IMR-90 (cell line): Measurements from ENCODE around the gene RMI1. TPM values are rescaled to one million over a fixed set of nuclear protein-coding genes. Genes with fewer than 3 reads are reported as not detected.

Experiments
- ATAC-seq: fragments of 200-7000 bp; cut with Tn5 transposase; 2 replicates; pipeline ENCODE4 v1.9.1; 2020; ENCODE audit warnings: low read depth, mild to moderate bottlenecking, moderate library complexity
- BruUV-seq: library from RNA; stranded (reverse); fragments of 400-500 nt; replicated peaks from 2 replicates; lab custom pipeline; 2021; lab: Mats Ljungman, UMichigan
- CTCF ChIA-PET: fragments of 300-600 bp; formaldehyde crosslinking; extraction: SDS; loops from one replicate; lab custom pipeline; 2021; ENCODE audit warnings: antibody characterized with exemption; lab: Yijun Ruan, JAX
- POLR2A ChIA-PET: fragments of 300-600 bp; sonication (Branson Sonifier 250); formaldehyde crosslinking; loops from one replicate; lab custom pipeline; 2022; ENCODE audit warnings: antibody characterized with exemption; ENCODE audit not compliant: unreplicated experiment; lab: Charles Lee
- DNase-seq: peaks from one replicate; pipeline ENCODE4 v3.0.0; 2013
- H2AFZ ChIP-seq: replicated peaks from 2 replicates; pipeline ENCODE3; 2013; ENCODE audit warnings: low read length, mild to moderate bottlenecking; ENCODE audit not compliant: poor library complexity
- H2AK5ac ChIP-seq: 2 replicates; pipeline ENCODE4 v1.6.1; 2013; ENCODE audit warnings: low read depth, low read length, inconsistent platforms
- H2AK9ac ChIP-seq: replicated peaks from 2 replicates; pipeline ENCODE3; 2013; ENCODE audit warnings: mild to moderate bottlenecking, low read depth, low read length, moderate library complexity; ENCODE audit not compliant: poor library complexity
- H2BK120ac ChIP-seq: 2 replicates; pipeline ENCODE4 v1.6.1; 2013; ENCODE audit warnings: low read depth, low read length, inconsistent platforms
- H2BK15ac ChIP-seq: 3 replicates; pipeline ENCODE4 v1.6.1; 2013; ENCODE audit warnings: low read depth, low read length, inconsistent platforms
- H2BK20ac ChIP-seq: 2 replicates; pipeline ENCODE4 v1.6.1; 2013; ENCODE audit warnings: low read depth, mild to moderate bottlenecking, inconsistent platforms, low read length, moderate library complexity
- H2BK5ac ChIP-seq: 2 replicates; pipeline ENCODE4 v1.6.1; 2013; ENCODE audit warnings: mild to moderate bottlenecking, low read depth, low read length, inconsistent platforms; ENCODE audit not compliant: poor library complexity, severe bottlenecking
- H3K14ac ChIP-seq: replicated peaks from 2 replicates; pipeline ENCODE4 v1.6.1; 2013; ENCODE audit warnings: low read depth, low read length, inconsistent platforms
- H3K18ac ChIP-seq: 2 replicates; pipeline ENCODE4 v1.6.1; 2013; ENCODE audit warnings: low read depth, low read length, control low read depth
- H3K23ac ChIP-seq: 2 replicates; pipeline ENCODE4 v1.6.1; 2013; ENCODE audit warnings: low read depth, low read length, inconsistent platforms
- H3K27ac ChIP-seq: 2 replicates; pipeline ENCODE4 v1.5.1; 2013; ENCODE audit warnings: mild to moderate bottlenecking, control low read depth, low read length; ENCODE audit not compliant: insufficient read depth
- H3K27me3 ChIP-seq: 2 replicates; pipeline ENCODE4 v1.6.1; 2013; ENCODE audit warnings: low read length; ENCODE audit not compliant: control insufficient read depth, insufficient read depth
- H3K36me3 ChIP-seq: 2 replicates; pipeline ENCODE4 v1.6.1; 2013; ENCODE audit warnings: low read length, mixed read lengths; ENCODE audit not compliant: control insufficient read depth, insufficient read depth
- H3K4ac ChIP-seq: 2 replicates; pipeline ENCODE4 v1.6.1; 2013; ENCODE audit warnings: low read depth, low read length, inconsistent platforms
- H3K4me1 ChIP-seq: 2 replicates; pipeline ENCODE4 v1.6.1; 2013; ENCODE audit warnings: low read length, mixed read lengths; ENCODE audit not compliant: control insufficient read depth, insufficient read depth
- H3K4me2 ChIP-seq: 2 replicates; pipeline ENCODE4 v1.6.1; 2013; ENCODE audit warnings: low read depth, mild to moderate bottlenecking, control low read depth, low read length, moderate library complexity
- H3K4me3 ChIP-seq: 2 replicates; pipeline ENCODE4 v1.5.1; 2013; ENCODE audit warnings: low read depth, mild to moderate bottlenecking, control low read depth, low read length, moderate library complexity; ENCODE audit not compliant: insufficient read depth
- H3K56ac ChIP-seq: 2 replicates; pipeline ENCODE4 v1.6.1; 2013; ENCODE audit warnings: low read length, inconsistent platforms; ENCODE audit not compliant: insufficient read depth; ENCODE audit errors: extremely low read depth
- H3K79me1 ChIP-seq, 2 experiments: 2 replicates each; pipeline ENCODE4 v1.6.1; 2013; ENCODE audit warnings: low read length in 2 of 2, inconsistent platforms in 1 of 2, low read depth in 1 of 2
- H3K9ac ChIP-seq: 2 replicates; pipeline ENCODE4 v1.6.1; 2013; ENCODE audit warnings: low read depth, low read length, control low read depth
- H3K9me1 ChIP-seq: 2 replicates; pipeline ENCODE4 v1.6.1; 2013; ENCODE audit warnings: low read length, inconsistent platforms; ENCODE audit not compliant: insufficient read depth
- H3K9me3 ChIP-seq: 2 replicates; pipeline ENCODE4 v1.6.1; 2013; ENCODE audit warnings: low read length; ENCODE audit not compliant: control insufficient read depth, insufficient read depth
- H4K20me1 ChIP-seq: 2 replicates; pipeline ENCODE4 v1.6.1; 2013; ENCODE audit warnings: low read length, inconsistent platforms; ENCODE audit not compliant: insufficient read depth
- H4K5ac ChIP-seq: 2 replicates; pipeline ENCODE4 v1.6.1; 2013; ENCODE audit warnings: mild to moderate bottlenecking, low read depth, low read length, control low read depth
- H4K8ac ChIP-seq, 2 experiments: 2 replicates each; pipeline ENCODE4 v1.6.1; 2013; ENCODE audit warnings: low read depth in 2 of 2, low read length in 2 of 2, control low read depth in 1 of 2, inconsistent platforms in 1 of 2
- H4K91ac ChIP-seq: 2 replicates; pipeline ENCODE4 v1.6.1; 2013; ENCODE audit warnings: low read depth, low read length, inconsistent platforms; ENCODE audit not compliant: insufficient read depth
- BHLHE40 ChIP-seq: fragments of 150-350 bp; IDR thresholded peaks from 2 replicates; pipeline ENCODE4 v1.6.1; 2016; ENCODE audit warnings: mild to moderate bottlenecking, low read depth, low read length
- CEBPB ChIP-seq: IDR thresholded peaks from 2 replicates; pipeline ENCODE4 v1.6.1; 2012; ENCODE audit warnings: low read depth, low read length, improper control_type of control experiment
- CHD1 ChIP-seq: IDR thresholded peaks from 2 replicates; pipeline ENCODE4 v1.6.1; 2012; ENCODE audit warnings: low read depth, low read length, improper control_type of control experiment
- FOS ChIP-seq: fragments of 150-350 bp; IDR thresholded peaks from 2 replicates; pipeline ENCODE4 v1.6.1; 2016; ENCODE audit warnings: low read depth, low read length
- MAFK ChIP-seq: IDR thresholded peaks from 2 replicates; pipeline ENCODE4 v1.6.1; 2012; ENCODE audit warnings: low read depth, low read length, improper control_type of control experiment
- MAZ ChIP-seq: IDR thresholded peaks from 2 replicates; pipeline ENCODE4 v1.6.1; 2012; ENCODE audit warnings: low read depth, mild to moderate bottlenecking, low read length, improper control_type of control experiment, moderate library complexity, borderline replicate concordance
- MXI1 ChIP-seq: IDR thresholded peaks from 2 replicates; pipeline ENCODE4 v1.6.1; 2012; ENCODE audit warnings: low read depth, mild to moderate bottlenecking, low read length, moderate library complexity, borderline replicate concordance
- RCOR1 ChIP-seq: IDR thresholded peaks from 2 replicates; pipeline ENCODE4 v1.6.1; 2012; ENCODE audit warnings: mild to moderate bottlenecking, low read length, improper control_type of control experiment; ENCODE audit not compliant: insufficient replicate concordance
- SMC3 ChIP-seq: fragments of 150-350 bp; IDR thresholded peaks from 2 replicates; pipeline ENCODE4 v1.6.1; 2016; ENCODE audit warnings: low read depth, mild to moderate bottlenecking, antibody characterized with exemption, low read length, moderate library complexity
- WGBS, 2 experiments: methylation state at CpG; one replicate each; pipeline versions ENCODE4 v1.1.5 to v1.1.7; 2013; ENCODE audit warnings: missing lambda C conversion rate in 2 of 2; ENCODE audit not compliant: insufficient read length in 1 of 2; ENCODE audit errors: extremely low coverage in 2 of 2; 5-methylcytosine and 5-hydroxymethylcytosine counted together
- dilution Hi-C: fragments of 300-500 bp; cut with HindIII; formaldehyde crosslinking; loops from one replicate; pipeline ENCODE4 v1.14.3; 2018; ENCODE audit warnings: low sequenced_read_pairs; ENCODE audit not compliant: unreplicated experiment
- in situ Hi-C: fragments of 300-500 bp; cut with MboI; formaldehyde crosslinking; loops from 3 replicates; pipeline ENCODE4 v1.14.3; 2019; ENCODE audit warnings: low sequenced_read_pairs, inconsistent platforms, mixed read lengths
- intact Hi-C: fragments of 100-400 bp; cut with micrococcal nuclease; formaldehyde crosslinking; loops from 2 replicates; pipeline ENCODE4 v1.10.0; 2022
- polyA plus RNA-seq, 3 experiments: library from polyadenylated mRNA; depleted of rRNA; stranded (reverse); fragments of >200 nt; gene quantifications; 2 replicates each; pipeline ENCODE4 v1.2.3, GENCODE V29; 2012; ENCODE audit warnings: low replicate concordance in 1 of 3
- total RNA-seq: library from RNA; depleted of rRNA; stranded (reverse); fragments of >200 nt; gene quantifications from 2 replicates; pipeline ENCODE4 v1.2.3, GENCODE V29; 2012
- TF ChIP-seq, protein P1 (sequence below): conservative IDR thresholded peaks from 2 replicates; pipeline ENCODE4 v1.5.1; 2012; ENCODE audit warnings: mild to moderate bottlenecking, low read depth, low read length, improper control_type of control experiment
- TF ChIP-seq, protein P2 (sequence below): fragments of 150-350 bp; IDR thresholded peaks from 2 replicates; pipeline ENCODE4 v1.6.1; 2016; ENCODE audit warnings: low read depth, mild to moderate bottlenecking, low read length, moderate library complexity, borderline replicate concordance

Gene RMI1
- total and polyA plus RNA-seq, 2 of the 4 experiments (the other 2 are of a cell fraction), result 4.4 to 6.8 TPM

DNA sequence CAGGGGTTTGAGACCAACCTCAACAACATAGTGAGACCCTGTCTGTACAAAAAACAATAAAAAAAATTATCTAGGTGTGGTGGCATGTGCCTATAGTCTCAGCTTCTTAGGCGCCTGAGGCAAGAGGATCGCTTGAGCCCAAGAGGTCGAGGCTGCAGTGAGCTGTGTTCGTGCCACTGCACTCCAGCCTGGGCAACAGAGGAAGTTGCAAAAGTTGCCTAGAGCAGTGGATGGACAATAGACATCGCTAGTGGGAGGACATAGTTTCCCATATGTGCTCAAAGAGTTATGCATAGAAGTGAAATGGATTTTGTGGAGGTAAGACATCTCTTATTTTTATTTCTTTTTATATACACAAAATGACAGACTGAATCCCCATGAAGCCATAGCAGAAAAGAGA is 19.6 kb upstream of the RMI1 start:
- TF ChIP-seq MXI1 (no peak), CEBPB (no peak), CHD1 (no peak), RCOR1 (no peak), MAZ (no peak), MAFK (no peak), FOS (no peak), SMC3 (no peak), BHLHE40 (no peak)
- TF ChIP-seq, protein P1, sequence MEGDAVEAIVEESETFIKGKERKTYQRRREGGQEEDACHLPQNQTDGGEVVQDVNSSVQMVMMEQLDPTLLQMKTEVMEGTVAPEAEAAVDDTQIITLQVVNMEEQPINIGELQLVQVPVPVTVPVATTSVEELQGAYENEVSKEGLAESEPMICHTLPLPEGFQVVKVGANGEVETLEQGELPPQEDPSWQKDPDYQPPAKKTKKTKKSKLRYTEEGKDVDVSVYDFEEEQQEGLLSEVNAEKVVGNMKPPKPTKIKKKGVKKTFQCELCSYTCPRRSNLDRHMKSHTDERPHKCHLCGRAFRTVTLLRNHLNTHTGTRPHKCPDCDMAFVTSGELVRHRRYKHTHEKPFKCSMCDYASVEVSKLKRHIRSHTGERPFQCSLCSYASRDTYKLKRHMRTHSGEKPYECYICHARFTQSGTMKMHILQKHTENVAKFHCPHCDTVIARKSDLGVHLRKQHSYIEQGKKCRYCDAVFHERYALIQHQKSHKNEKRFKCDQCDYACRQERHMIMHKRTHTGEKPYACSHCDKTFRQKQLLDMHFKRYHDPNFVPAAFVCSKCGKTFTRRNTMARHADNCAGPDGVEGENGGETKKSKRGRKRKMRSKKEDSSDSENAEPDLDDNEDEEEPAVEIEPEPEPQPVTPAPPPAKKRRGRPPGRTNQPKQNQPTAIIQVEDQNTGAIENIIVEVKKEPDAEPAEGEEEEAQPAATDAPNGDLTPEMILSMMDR, result no peak
- TF ChIP-seq, protein P2, sequence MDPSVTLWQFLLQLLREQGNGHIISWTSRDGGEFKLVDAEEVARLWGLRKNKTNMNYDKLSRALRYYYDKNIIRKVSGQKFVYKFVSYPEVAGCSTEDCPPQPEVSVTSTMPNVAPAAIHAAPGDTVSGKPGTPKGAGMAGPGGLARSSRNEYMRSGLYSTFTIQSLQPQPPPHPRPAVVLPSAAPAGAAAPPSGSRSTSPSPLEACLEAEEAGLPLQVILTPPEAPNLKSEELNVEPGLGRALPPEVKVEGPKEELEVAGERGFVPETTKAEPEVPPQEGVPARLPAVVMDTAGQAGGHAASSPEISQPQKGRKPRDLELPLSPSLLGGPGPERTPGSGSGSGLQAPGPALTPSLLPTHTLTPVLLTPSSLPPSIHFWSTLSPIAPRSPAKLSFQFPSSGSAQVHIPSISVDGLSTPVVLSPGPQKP, result no peak
- Histone ChIP-seq H2BK120ac (no peak overlapping the region), H3K4ac (no peak overlapping the region), H3K14ac (no peak overlapping the region), H3K4me3 (no peak overlapping the region), H3K79me1 (peaks cover 0 to 13% of the 10 kb centered on the region in 2 experiments; a peak in 1 of 4 replicates), H3K23ac (no peak overlapping the region), H2BK5ac (no peak overlapping the region), H4K8ac (no peak overlapping the region), H3K18ac (no peak overlapping the region), H3K4me1 (peaks cover 8% of the 10 kb centered on the region), H3K27ac (no peak overlapping the region), H4K20me1 (peaks cover 5% of the 10 kb centered on the region; the same call in 1 of the 2 replicates), H3K9me3 (0 out of 2 replicates have a peak, but pooled peaks cover under 1% of the 10 kb centered on the region), H2AK9ac (no peak overlapping the region), H3K9ac (no peak overlapping the region), H3K9me1 (0 out of 2 replicates have a peak, but pooled peaks cover 3% of the 10 kb centered on the region), H3K27me3 (no peaks in the 10 kb centered on the region), H4K91ac (no peak overlapping the region), H3K4me2 (no peak overlapping the region), H3K56ac (no peak overlapping the region), H2AFZ (no peak overlapping the region), H2BK15ac (no peak overlapping the region), H2BK20ac (no peak overlapping the region), H2AK5ac (no peak overlapping the region), H3K36me3 (no peaks in the 10 kb centered on the region), H4K5ac (no peak overlapping the region)
- dilution Hi-C loops (no loop called here), intact Hi-C loops (no loop called here), in situ Hi-C loops (no loop called here)
- WGBS, 2 experiments, result 100% methylated on average over 3 of the region's 5 CpGs; no CpG with 5 or more reads in 1 of the 2 experiments
- no TSS peak for BruUV-seq
- ChIA-PET CTCF (interaction anchor here (1.6 kb wide), 1 partner anchor 300 kb away, joined by 5 read pairs; no protein-coding TSS in a partner anchor), POLR2A (no interaction called here)
- no peak for DNase-seq
- ATAC-seq, result no peak
